Measurements from ENCODE around the gene PLOD3. TPM values are rescaled to one million over a fixed set of nuclear protein-coding genes. Genes with fewer than 3 reads are reported as not detected.
"Not testable (repeated sequence)": the region's sequence is repeated elsewhere in the genome, so short reads cannot be mapped to it uniquely, and the experiment has no call there.

Gene PLOD3
- total RNA-seq, 1 experiment from 2014 or later: 68.2 TPM

GRCh38 chr7:101220295-101220694 is 2.9 kb upstream of the PLOD3 start:
- in situ Hi-C loops (cut with HindIII; ENCODE audit: low pct_unique_long_range_greater_than_20kb, low sequenced_read_pairs): no loop called here
- no peak for DNase-seq (ENCODE audit: low read depth)

GRCh38 chr7:101218236-101219125 is 1.1 kb upstream of the PLOD3 start:
- no peak for DNase-seq (ENCODE audit: low read depth)
- in situ Hi-C loops (cut with HindIII; ENCODE audit: low pct_unique_long_range_greater_than_20kb, low sequenced_read_pairs): no loop called here

GRCh38 chr7:101216860-101217387 is 457 bp downstream of the PLOD3 start:
- peak; percentile 12 for DNase-seq (ENCODE audit: low read depth)
- in situ Hi-C loops (cut with HindIII; ENCODE audit: low pct_unique_long_range_greater_than_20kb, low sequenced_read_pairs): no loop called here

- in situ Hi-C loops (cut with HindIII; ENCODE audit: low pct_unique_long_range_greater_than_20kb, low sequenced_read_pairs): no loop called here
- DNase-seq (ENCODE audit: low read depth): no peak
Measured at GRCh38 chr7:101216001-101216859, 1.2 kb downstream of the PLOD3 start.

GRCh38 chr7:101212014-101212413 is 5.4 kb downstream of the PLOD3 start:
- no peak for DNase-seq (ENCODE audit: low read depth)
- in situ Hi-C loops (cut with HindIII; ENCODE audit: low pct_unique_long_range_greater_than_20kb, low sequenced_read_pairs): no loop called here

- DNase-seq (ENCODE audit: low read depth): no peak
- in situ Hi-C loops (cut with HindIII; ENCODE audit: low pct_unique_long_range_greater_than_20kb, low sequenced_read_pairs): no loop called here
Measured at GRCh38 chr7:101211501-101211900, 5.9 kb downstream of the PLOD3 start.

GRCh38 chr7:101210143-101210542 is 7.2 kb downstream of the PLOD3 start:
- in situ Hi-C loops (cut with HindIII; ENCODE audit: low pct_unique_long_range_greater_than_20kb, low sequenced_read_pairs): no loop called here

GRCh38 chr7:101208794-101209193 is 8.6 kb downstream of the PLOD3 start:
- DNase-seq (ENCODE audit: low read depth): no peak
- in situ Hi-C loops (cut with HindIII; ENCODE audit: low pct_unique_long_range_greater_than_20kb, low sequenced_read_pairs): no loop called here

More at GRCh38 chr7:101210143-101210542, 7.2 kb downstream of the PLOD3 start:
- DNase-seq (ENCODE audit: low read depth): no peak

- in situ Hi-C loops (cut with HindIII; ENCODE audit: low pct_unique_long_range_greater_than_20kb, low sequenced_read_pairs): no loop called here
- no peak for DNase-seq (ENCODE audit: low read depth)
Measured at GRCh38 chr7:101207459-101207858, 9.9 kb downstream of the PLOD3 start.

- DNase-seq (ENCODE audit: low read depth): no peak
- in situ Hi-C loops (cut with HindIII; ENCODE audit: low pct_unique_long_range_greater_than_20kb, low sequenced_read_pairs): no loop called here
Measured at GRCh38 chr7:101206665-101207042, 10.7 kb downstream of the PLOD3 start.

GRCh38 chr7:101205901-101206664 is 11.3 kb downstream of the PLOD3 start:
- DNase-seq (ENCODE audit: low read depth): no peak
- in situ Hi-C loops (cut with HindIII; ENCODE audit: low pct_unique_long_range_greater_than_20kb, low sequenced_read_pairs): no loop called here

- in situ Hi-C loops (cut with HindIII; ENCODE audit: low pct_unique_long_range_greater_than_20kb, low sequenced_read_pairs); DNase-seq (ENCODE audit: low read depth): not testable (repeated sequence)
Measured at GRCh38 chr7:101203740-101204738, 13.3 kb downstream of the PLOD3 start.

GRCh38 chr7:101202603-101202918 is 14.8 kb downstream of the PLOD3 start:
- in situ Hi-C loops (cut with HindIII; ENCODE audit: low pct_unique_long_range_greater_than_20kb, low sequenced_read_pairs): no loop called here
- DNase-seq (ENCODE audit: low read depth): no peak

GRCh38 chr7:101201695-101202602 is 15.4 kb downstream of the PLOD3 start:
- no peak for DNase-seq (ENCODE audit: low read depth)
- in situ Hi-C loops (cut with HindIII; ENCODE audit: low pct_unique_long_range_greater_than_20kb, low sequenced_read_pairs): no loop called here

- in situ Hi-C loops (cut with HindIII; ENCODE audit: low pct_unique_long_range_greater_than_20kb, low sequenced_read_pairs): no loop called here
- no peak for DNase-seq (ENCODE audit: low read depth)
Measured at GRCh38 chr7:101200862-101201599, 16.4 kb downstream of the PLOD3 start, which contains the start of gene MOGAT3. Gene MOGAT3 (minus strand): TSS chr7:101201036. CDS start chr7:101200854, 182 bp downstream.

- in situ Hi-C loops (cut with HindIII; ENCODE audit: low pct_unique_long_range_greater_than_20kb, low sequenced_read_pairs): no loop called here
- DNase-seq (ENCODE audit: low read depth): no peak
Measured at GRCh38 chr7:101200504-101200861, 16.9 kb downstream of the PLOD3 start.
